Activated gamma-delta T cell (primary cell): ENCODE measurements around the gene C1QTNF1.

Experiments used
- DNase-seq: peaks from one replicate; lab custom pipeline; 2025; lab: John Stamatoyannopoulos, UW

C1QTNF1 gene

GRCh38 chr17:79093270-79093669 is 69.3 kb downstream of the C1QTNF1 start:
- no peak for DNase-seq

GRCh38 chr17:79094261-79094660 is 70.3 kb downstream of the C1QTNF1 start:
- DNase-seq = no peak

GRCh38 chr17:79095345-79096055 is 71.5 kb downstream of the C1QTNF1 start:
- no peak for DNase-seq

- no peak for DNase-seq
Measured at GRCh38 chr17:79096477-79096876, 72.5 kb downstream of the C1QTNF1 start.

GRCh38 chr17:79097226-79098055 is 73.5 kb downstream of the C1QTNF1 start:
- no peak for DNase-seq

GRCh38 chr17:79098282-79098867 is 74.4 kb downstream of the C1QTNF1 start:
- no peak for DNase-seq
